Caco-2 (cell line): ENCODE data around the gene KLF13. TPM values are rescaled to one million over a fixed set of nuclear protein-coding genes. Genes with fewer than 3 reads are reported as not detected.

Experiments
- BruUV-seq: library from RNA; stranded (reverse); fragments of 400-500 nt; replicated peaks from 2 replicates; lab custom pipeline; 2021; lab: Mats Ljungman, UMichigan
- CTCF ChIA-PET: fragments of 300-600 bp; sonication (Branson Sonifier 250); formaldehyde crosslinking; loops from one replicate; lab custom pipeline; 2022; ENCODE audit warnings: antibody characterized with exemption; lab: Charles Lee
- POLR2A ChIA-PET: fragments of 300-600 bp; sonication (Branson Sonifier 250); formaldehyde crosslinking; loops from one replicate; lab custom pipeline; 2022; ENCODE audit warnings: antibody characterized with exemption; lab: Charles Lee
- DNase-seq, 2 experiments: peaks; one replicate each; pipeline versions ENCODE4 v3.0.0 to v3.0.0-alpha.2; 2020 to 2022
- H3K27me3 ChIP-seq: replicated peaks from 2 replicates; pipeline ENCODE4 v1.6.0; 2011; ENCODE audit warnings: low read length; ENCODE audit not compliant: control insufficient read depth, insufficient read depth
- H3K36me3 ChIP-seq: 2 replicates; pipeline ENCODE4 v1.5.1; 2011; ENCODE audit warnings: low read length; ENCODE audit not compliant: control insufficient read depth, insufficient read depth
- H3K4me1 ChIP-seq: fragments of 250-450 bp; sonication (Bioruptor Pico); 2 replicates; pipeline ENCODE4 v1.5.1; 2020; ENCODE audit warnings: mild to moderate bottlenecking
- H3K4me3 ChIP-seq: 2 replicates; pipeline ENCODE4 v1.5.1; 2011; ENCODE audit warnings: low read depth, mild to moderate bottlenecking, control low read depth, low read length
- H3K9me3 ChIP-seq: fragments of 250-450 bp; sonication (Bioruptor Pico); 2 replicates; pipeline ENCODE4 v1.5.1; 2020; ENCODE audit warnings: mild to moderate bottlenecking, moderate library complexity
- H3K27ac Mint-ChIP-seq: one replicate; pipeline ENCODE4 v1.8.0; 2022; ENCODE audit warnings: mixed read lengths; ENCODE audit not compliant: unreplicated experiment
- H3K27me3 Mint-ChIP-seq: one replicate; pipeline ENCODE4 v1.8.0; 2022; ENCODE audit warnings: mixed read lengths; ENCODE audit not compliant: insufficient read depth, unreplicated experiment
- H3K36me3 Mint-ChIP-seq: one replicate; pipeline ENCODE4 v1.8.0; 2022; ENCODE audit warnings: mild to moderate bottlenecking, mixed read lengths; ENCODE audit not compliant: insufficient read depth, unreplicated experiment
- H3K4me1 Mint-ChIP-seq: one replicate; pipeline ENCODE4 v1.8.0; 2022; ENCODE audit warnings: low read depth, mixed read lengths; ENCODE audit not compliant: unreplicated experiment
- H3K4me3 Mint-ChIP-seq: one replicate; pipeline ENCODE4 v1.8.0; 2022; ENCODE audit warnings: mild to moderate bottlenecking, moderate library complexity, mixed read lengths; ENCODE audit not compliant: unreplicated experiment
- H3K9me3 Mint-ChIP-seq: one replicate; pipeline ENCODE4 v1.8.0; 2022; ENCODE audit warnings: mixed read lengths; ENCODE audit not compliant: unreplicated experiment
- intact Hi-C: fragments of 100-400 bp; cut with micrococcal nuclease; formaldehyde crosslinking; loops from one replicate; pipeline ENCODE4 v1.10.0; 2022; ENCODE audit not compliant: unreplicated experiment
- total RNA-seq: library from RNA; stranded (reverse); gene quantifications from 2 replicates; pipeline ENCODE4 v1.2.3, GENCODE V29; 2022
- TF ChIP-seq, protein P1 (sequence below), 2 experiments: fragments of 200-600 bp in 1 of 2; IDR thresholded peaks; 1 replicate in 1 of 2; 2 replicates in 1 of 2; pipeline versions ENCODE4 v1.5.1 to v1.8.0; 2011 to 2022; ENCODE audit warnings: antibody characterized with exemption in 1 of 2, control low read depth in 1 of 2, inconsistent platforms in 1 of 2, low read depth in 1 of 2, low read length in 1 of 2, mild to moderate bottlenecking in 1 of 2, moderate library complexity in 1 of 2; ENCODE audit not compliant: insufficient read depth in 1 of 2, severe bottlenecking in 1 of 2, unreplicated experiment in 1 of 2

The KLF13 gene
- total RNA-seq, 1 experiment from 2014 or later: 18.8 TPM

DNA sequence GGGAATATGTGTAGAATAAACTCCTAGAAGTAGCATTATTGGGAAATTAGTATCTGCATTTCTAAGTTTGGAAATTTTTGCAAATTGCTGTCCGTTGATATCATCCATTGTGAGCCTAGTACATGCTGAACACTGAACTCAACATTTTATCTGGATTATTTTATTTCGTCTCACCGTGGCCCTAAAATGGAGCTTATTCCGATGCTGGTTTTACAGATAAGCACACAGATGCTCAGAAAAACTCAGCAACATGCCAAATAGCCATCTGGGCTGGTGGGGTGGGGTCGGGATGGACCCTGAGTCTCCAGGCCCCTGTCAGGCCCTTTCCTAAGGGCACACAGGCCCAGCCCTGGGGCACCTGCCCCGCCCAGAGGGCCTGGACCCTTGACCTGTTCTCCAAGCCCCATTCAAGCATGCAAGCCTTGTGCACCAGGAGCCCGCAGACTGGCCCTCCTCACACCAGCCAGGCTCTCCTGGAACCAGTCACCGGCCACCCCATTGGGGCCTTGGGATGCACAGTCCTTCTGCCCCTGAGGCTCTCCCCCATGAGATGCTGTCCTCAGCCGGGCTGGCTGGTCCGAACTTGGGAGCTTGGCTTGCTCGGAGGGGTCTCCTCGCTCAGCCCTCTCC, 20.7 kb upstream of the KLF13 start:
- TF ChIP-seq, protein P1, sequence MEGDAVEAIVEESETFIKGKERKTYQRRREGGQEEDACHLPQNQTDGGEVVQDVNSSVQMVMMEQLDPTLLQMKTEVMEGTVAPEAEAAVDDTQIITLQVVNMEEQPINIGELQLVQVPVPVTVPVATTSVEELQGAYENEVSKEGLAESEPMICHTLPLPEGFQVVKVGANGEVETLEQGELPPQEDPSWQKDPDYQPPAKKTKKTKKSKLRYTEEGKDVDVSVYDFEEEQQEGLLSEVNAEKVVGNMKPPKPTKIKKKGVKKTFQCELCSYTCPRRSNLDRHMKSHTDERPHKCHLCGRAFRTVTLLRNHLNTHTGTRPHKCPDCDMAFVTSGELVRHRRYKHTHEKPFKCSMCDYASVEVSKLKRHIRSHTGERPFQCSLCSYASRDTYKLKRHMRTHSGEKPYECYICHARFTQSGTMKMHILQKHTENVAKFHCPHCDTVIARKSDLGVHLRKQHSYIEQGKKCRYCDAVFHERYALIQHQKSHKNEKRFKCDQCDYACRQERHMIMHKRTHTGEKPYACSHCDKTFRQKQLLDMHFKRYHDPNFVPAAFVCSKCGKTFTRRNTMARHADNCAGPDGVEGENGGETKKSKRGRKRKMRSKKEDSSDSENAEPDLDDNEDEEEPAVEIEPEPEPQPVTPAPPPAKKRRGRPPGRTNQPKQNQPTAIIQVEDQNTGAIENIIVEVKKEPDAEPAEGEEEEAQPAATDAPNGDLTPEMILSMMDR (IDR thresholded peaks at IDR 0.05; ENCODE audit: insufficient read depth in 1 of 2, low read depth in 1 of 2, low read length in 1 of 2, severe bottlenecking in 1 of 2, unreplicated experiment in 1 of 2): no peak
- CTCF ChIA-PET: no interaction called here
- H3K36me3 ChIP-seq: no peaks in the 10 kb centered on the region
- no peaks in the 10 kb centered on the region for H3K27me3 Mint-ChIP-seq
- intact Hi-C loops: no loop called here
- no peaks in the 10 kb centered on the region for H3K9me3 ChIP-seq
- H3K4me3 ChIP-seq: no peak overlapping the region
- POLR2A ChIA-PET: no interaction called here
- no peak overlapping the region for H3K27ac Mint-ChIP-seq
- no TSS peak for BruUV-seq
- peaks cover 3% of the 10 kb centered on the region for H3K4me1 ChIP-seq
- H3K4me1 Mint-ChIP-seq: no peaks in the 10 kb centered on the region
- no peak overlapping the region for H3K4me3 Mint-ChIP-seq
- no peaks in the 10 kb centered on the region for H3K9me3 Mint-ChIP-seq
- H3K27me3 ChIP-seq: no peaks in the 10 kb centered on the region
- DNase-seq: no peak
- no peaks in the 10 kb centered on the region for H3K36me3 Mint-ChIP-seq

DNA sequence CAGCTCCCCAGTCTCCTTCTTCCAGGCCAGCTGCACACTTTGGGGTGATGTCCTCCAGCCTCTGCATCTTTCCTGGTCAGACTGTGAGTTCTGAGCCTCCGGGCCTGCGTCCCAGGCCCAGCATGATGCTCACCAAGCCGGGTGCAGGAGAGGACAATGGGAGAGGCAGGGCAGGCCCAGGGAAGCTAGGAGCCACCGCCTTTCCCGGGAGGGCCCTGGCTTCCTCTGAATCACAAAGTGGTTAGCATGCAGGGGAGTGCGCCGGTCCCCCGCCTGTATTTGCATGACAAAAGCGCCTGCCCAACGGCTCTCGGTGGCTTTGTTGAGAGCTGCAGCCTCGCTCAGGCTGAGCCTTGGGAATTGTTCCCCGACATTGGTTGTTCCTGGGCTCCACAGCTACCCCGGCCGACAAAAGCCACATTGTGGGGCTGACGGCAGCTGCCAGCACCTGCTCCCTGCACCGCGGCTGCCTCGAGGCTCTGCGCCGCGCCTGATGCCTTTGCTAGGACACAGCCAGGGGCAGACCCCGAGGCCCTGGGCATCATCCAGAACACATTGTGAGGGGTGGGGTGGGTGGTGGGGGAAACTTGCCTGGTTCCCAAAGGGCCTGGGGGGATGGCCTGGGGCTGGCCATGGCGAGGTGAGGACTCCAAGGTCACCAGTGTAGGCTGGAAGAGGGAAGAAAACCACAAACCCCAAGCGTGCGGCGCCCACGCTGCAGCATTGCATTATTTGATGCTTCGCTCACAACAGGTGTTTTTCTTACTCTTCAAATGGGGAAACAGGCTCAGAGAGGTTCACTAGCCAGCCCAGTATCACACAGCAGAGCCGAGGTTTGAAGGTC, 20.0 kb upstream of the KLF13 start:
- H3K36me3 ChIP-seq: no peaks in the 10 kb centered on the region
- CTCF ChIA-PET: no interaction called here
- no peaks in the 10 kb centered on the region for H3K36me3 Mint-ChIP-seq
- no peaks in the 10 kb centered on the region for H3K9me3 Mint-ChIP-seq
- peaks cover 3% of the 10 kb centered on the region for H3K4me1 ChIP-seq
- BruUV-seq: no TSS peak
- no peaks in the 10 kb centered on the region for H3K9me3 ChIP-seq
- H3K27me3 ChIP-seq: no peaks in the 10 kb centered on the region
- POLR2A ChIA-PET: no interaction called here
- no peak overlapping the region for H3K4me3 Mint-ChIP-seq
- no peak overlapping the region for H3K4me3 ChIP-seq
- TF ChIP-seq, protein P1 (IDR thresholded peaks at IDR 0.05; ENCODE audit: insufficient read depth in 1 of 2, low read depth in 1 of 2, low read length in 1 of 2, severe bottlenecking in 1 of 2, unreplicated experiment in 1 of 2): no peak
- no peak for DNase-seq
- H3K27ac Mint-ChIP-seq: peak overlapping the region; percentile 36
- no peaks in the 10 kb centered on the region for H3K27me3 Mint-ChIP-seq
- intact Hi-C loops: no loop called here
- H3K4me1 Mint-ChIP-seq: no peaks in the 10 kb centered on the region

DNA sequence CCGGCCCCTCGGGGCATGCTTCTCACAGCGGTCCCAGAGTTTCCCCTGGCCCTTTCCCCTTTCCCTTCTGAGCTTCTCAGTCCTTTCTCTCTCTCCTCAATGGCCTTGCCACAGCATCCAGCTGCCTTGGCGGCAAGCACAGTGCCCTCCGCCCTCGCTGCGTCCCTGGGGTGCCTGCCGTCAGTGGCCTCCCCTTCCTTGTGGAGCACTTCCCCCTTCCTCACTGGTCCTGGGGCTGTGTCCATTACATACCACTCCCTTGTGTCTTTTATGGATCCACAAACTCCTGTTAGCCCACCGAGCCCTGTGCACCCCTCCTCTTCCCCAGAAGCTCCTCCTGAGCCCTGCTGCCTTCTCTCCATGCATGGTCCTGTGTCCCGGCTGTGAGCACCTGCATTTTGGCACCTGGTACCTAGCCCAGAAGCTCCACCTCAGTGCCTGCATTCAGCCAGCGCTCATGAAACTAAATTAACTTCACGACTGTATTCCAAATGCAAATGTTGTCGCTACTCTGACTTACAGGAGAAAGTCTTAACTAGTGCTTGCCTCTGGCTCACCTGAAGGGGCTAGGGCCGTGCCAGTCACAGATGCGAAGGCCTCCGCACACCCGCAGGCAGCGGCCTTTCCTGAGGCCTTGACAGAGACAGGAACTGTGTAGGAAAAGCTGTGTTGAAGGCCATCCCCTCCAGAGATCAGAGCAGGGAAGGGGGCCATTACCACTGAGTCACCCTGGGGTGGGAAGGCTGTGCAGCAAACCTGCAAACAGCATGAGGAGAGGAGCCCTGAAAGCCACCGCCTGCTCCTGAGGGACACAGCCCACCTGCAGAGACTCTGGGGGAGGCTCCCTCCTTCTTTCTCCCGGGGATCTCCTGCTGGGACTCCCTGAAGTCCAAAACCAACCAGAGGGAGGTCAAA, 19.1 kb upstream of the KLF13 start:
- DNase-seq: no peak

More for the DNA sequence above, 19.1 kb upstream of the KLF13 start:
- ChIA-PET CTCF (no interaction called here), POLR2A (no interaction called here)
- H3K27me3 ChIP-seq: no peaks in the 10 kb centered on the region
- intact Hi-C loops: no loop called here
- H3K9me3 Mint-ChIP-seq: no peaks in the 10 kb centered on the region
- no peak overlapping the region for H3K4me3 ChIP-seq
- no peaks in the 10 kb centered on the region for H3K36me3 Mint-ChIP-seq
- TF ChIP-seq, protein P1 (IDR thresholded peaks at IDR 0.05; ENCODE audit: insufficient read depth in 1 of 2, low read depth in 1 of 2, low read length in 1 of 2, severe bottlenecking in 1 of 2, unreplicated experiment in 1 of 2): no peak
- no peaks in the 10 kb centered on the region for H3K36me3 ChIP-seq
- H3K4me1 ChIP-seq: peaks cover 3% of the 10 kb centered on the region
- H3K27ac Mint-ChIP-seq: peak overlapping the region; percentile 36
- BruUV-seq: no TSS peak
- H3K27me3 Mint-ChIP-seq: no peaks in the 10 kb centered on the region
- no peaks in the 10 kb centered on the region for H3K4me1 Mint-ChIP-seq
- H3K4me3 Mint-ChIP-seq: no peak overlapping the region
- H3K9me3 ChIP-seq: no peaks in the 10 kb centered on the region
